ENCODE results near the gene ADPRHL1.

- TF ChIP-seq CTCF (conservative IDR thresholded peaks at IDR 0.05) (no peak), ZFX (IDR thresholded peaks at IDR 0.05) (no peak)
Observed at GRCh38 chr13:113400621-113401451, 52.5 kb downstream of the ADPRHL1 start.
